Measurements from ENCODE around the gene FRMPD1.

FRMPD1 gene

GRCh38 chr9:37683531-37684371, 33.0 kb downstream of the FRMPD1 start:
- DNase-seq: no peak

- no peak for DNase-seq
These were observed 42.0 kb downstream of the FRMPD1 start for GRCh38 chr9:37692622-37693221.

- no peak for DNase-seq
These were observed 42.5 kb downstream of the FRMPD1 start for GRCh38 chr9:37693260-37693659.

- DNase-seq: no peak
These were observed 43.6 kb downstream of the FRMPD1 start for GRCh38 chr9:37694355-37694754.

- no peak for DNase-seq
These were observed 45.8 kb downstream of the FRMPD1 start for GRCh38 chr9:37696528-37696927.

- DNase-seq: no peak
These were observed 49.4 kb downstream of the FRMPD1 start for GRCh38 chr9:37700131-37700530.

- no peak for DNase-seq
These were observed 50.1 kb downstream of the FRMPD1 start for GRCh38 chr9:37700900-37701299.

GRCh38 chr9:37705787-37706186, 55.0 kb downstream of the FRMPD1 start:
- DNase-seq: no peak

- no peak for DNase-seq
These were observed 55.5 kb downstream of the FRMPD1 start for GRCh38 chr9:37706290-37706689.

GRCh38 chr9:37707748-37708147, 57.0 kb downstream of the FRMPD1 start:
- DNase-seq: no peak

- no peak for DNase-seq
These were observed 59.3 kb downstream of the FRMPD1 start for GRCh38 chr9:37710046-37710445.

GRCh38 chr9:37715260-37715659, 64.5 kb downstream of the FRMPD1 start:
- DNase-seq: no peak

- DNase-seq: no peak
These were observed 65.3 kb downstream of the FRMPD1 start for GRCh38 chr9:37715991-37716505.

GRCh38 chr9:37719526-37719925, 68.8 kb downstream of the FRMPD1 start:
- DNase-seq: no peak

GRCh38 chr9:37727013-37727412, 76.3 kb downstream of the FRMPD1 start:
- DNase-seq: no peak

- no peak for DNase-seq
These were observed 78.7 kb downstream of the FRMPD1 start for GRCh38 chr9:37729499-37729898.

GRCh38 chr9:37730256-37730655, 79.5 kb downstream of the FRMPD1 start:
- no peak for DNase-seq

GRCh38 chr9:37730839-37731238, 80.1 kb downstream of the FRMPD1 start:
- no peak for DNase-seq

- no peak for DNase-seq
These were observed 81.5 kb downstream of the FRMPD1 start for GRCh38 chr9:37732086-37732741.

- DNase-seq: no peak
These were observed 82.2 kb downstream of the FRMPD1 start for GRCh38 chr9:37732952-37733351.

GRCh38 chr9:37739222-37739621, 88.5 kb downstream of the FRMPD1 start:
- DNase-seq: no peak

- DNase-seq: no peak
These were observed 89.4 kb downstream of the FRMPD1 start for GRCh38 chr9:37740128-37740527.

- DNase-seq: no peak
These were observed 90.0 kb downstream of the FRMPD1 start for GRCh38 chr9:37740631-37741328.

Data from NCI-H526 (cell line).